LNCAP (cell line): ENCODE measurements around the gene NHSL1.

Source experiments
- CTCF ChIP-seq: fragments of 450-650 bp; IDR thresholded peaks from 2 replicates; pipeline ENCODE4 v1.5.1; 2017; ENCODE audit warnings: mild to moderate bottlenecking

NHSL1 gene

DNA sequence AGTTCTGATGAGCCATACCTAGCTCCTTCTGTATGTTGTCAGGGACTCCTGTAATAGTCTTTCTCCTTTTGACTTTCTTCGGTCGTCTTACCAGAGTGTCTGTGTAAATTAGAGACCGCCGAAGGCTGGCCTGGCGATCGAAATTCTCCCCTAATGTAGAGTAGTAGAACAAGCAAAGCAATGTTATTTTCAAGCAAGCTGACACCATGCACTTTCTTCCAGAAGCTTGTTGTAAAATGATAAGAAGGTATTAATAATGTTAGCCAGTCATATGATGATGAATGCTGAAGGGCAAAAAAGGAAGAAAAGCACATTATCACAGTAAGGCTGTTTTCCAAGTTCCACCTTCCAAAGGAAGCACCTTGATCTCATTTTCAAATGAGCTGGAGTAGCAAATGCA is 57.3 kb downstream of the NHSL1 start:
- no peak for TF ChIP-seq CTCF

GRCh38 chr6:138440758-138441357 is 58.4 kb downstream of the NHSL1 start:
- TF ChIP-seq CTCF, result no peak

DNA sequence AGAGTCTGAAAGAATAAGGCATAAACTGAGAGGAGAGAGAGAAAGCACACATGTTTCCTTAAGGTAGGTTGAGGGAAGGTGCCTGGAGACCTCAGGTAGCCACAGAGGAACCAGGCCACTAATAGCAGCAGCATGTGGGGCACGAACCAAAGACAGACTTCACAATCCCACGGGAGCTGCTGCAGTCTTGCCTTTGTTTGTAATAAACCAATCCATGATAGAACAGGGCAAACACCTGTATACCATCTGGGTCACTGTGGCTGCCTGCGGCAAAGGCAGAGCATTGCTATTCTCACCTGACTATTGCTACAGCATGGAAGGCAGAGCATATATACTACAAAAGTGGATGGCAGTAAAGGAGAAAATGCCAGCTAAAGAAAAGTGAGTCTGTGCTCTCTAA is 59.0 kb downstream of the NHSL1 start:
- no peak for TF ChIP-seq CTCF

DNA sequence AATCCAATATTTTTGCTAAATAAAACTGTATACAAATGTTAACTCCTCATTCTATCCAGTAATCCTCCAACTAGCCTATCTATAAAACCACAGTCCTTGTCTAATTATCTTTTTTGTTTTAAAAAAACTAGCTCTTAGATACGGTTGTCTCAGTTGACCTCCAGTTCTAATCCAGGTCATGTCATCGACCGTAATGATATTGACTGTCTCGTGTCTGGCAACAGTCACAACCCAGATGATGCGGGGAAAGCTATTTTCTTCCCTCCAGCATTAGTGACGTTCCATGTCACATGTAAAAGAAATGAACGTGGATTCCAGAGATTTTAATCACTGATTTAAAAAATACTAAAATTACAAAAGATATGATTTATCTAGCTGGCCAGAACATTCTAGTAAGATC is 59.7 kb downstream of the NHSL1 start:
- no peak for TF ChIP-seq CTCF

DNA sequence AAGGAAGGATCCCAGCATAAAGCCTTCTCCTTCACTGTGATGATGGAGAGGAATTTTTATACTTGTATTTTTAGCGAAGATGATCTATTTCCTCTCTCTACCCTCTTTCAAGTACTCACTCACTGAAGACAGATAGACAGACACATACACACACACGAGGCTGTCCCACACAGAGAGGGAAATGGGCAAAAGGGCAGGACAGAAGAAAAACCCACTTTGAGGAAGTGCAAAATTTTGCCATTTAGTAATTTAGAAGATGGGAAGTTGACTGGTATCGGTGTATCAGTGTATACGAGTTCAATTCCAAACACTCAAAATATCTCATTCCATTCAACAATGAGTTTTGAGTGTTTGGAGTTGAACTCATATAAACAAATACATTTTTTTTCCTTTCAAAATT is 64.4 kb downstream of the NHSL1 start:
- no peak for TF ChIP-seq CTCF

GRCh38 chr6:138434096-138434495 is 65.2 kb downstream of the NHSL1 start:
- TF ChIP-seq CTCF, result no peak

DNA sequence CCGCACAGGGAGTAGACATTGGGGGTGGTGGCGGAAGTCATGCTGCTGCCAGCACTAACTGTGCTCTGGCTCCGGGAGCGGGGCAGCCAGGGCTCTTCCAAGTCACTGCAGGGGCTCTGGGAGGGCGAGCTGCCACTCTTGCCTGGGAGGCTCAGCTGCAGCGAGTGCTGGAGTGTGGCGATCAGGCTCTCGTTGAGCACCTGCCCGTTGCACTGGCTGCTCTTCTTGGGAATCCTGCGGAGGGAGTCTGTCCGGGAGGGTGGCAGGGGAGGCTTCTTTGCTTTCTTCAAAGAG is 67.3 kb downstream of the NHSL1 start:
- TF ChIP-seq CTCF, result no peak
